ENCODE results near the gene CYYR1.

Gene CYYR1
- total RNA-seq = 0 reads per million in 3 donors

GRCh38 chr21:26572702-26573381, at the start of gene CYYR1:
Gene CYYR1 (minus strand): TSS chr21:26573286. CDS start chr21:26572940, 346 bp downstream.
- no peak for DNase-seq
- Histone ChIP-seq H3K36me3 (ENCODE audit: control insufficient read depth, insufficient read depth, low read length) (no peaks in the 10 kb centered on the region), H3K27ac (ENCODE audit: insufficient read depth, low read length, poor library complexity, severe bottlenecking) (no peak within 1 kb of the TSS), H3K27me3 (replicated peaks; ENCODE audit: control insufficient read depth, insufficient read depth, low read length, poor library complexity, severe bottlenecking) (no peaks in the 10 kb centered on the region), H3K4me1 (ENCODE audit: control insufficient read depth, insufficient read depth, low read length, poor library complexity, severe bottlenecking) (no peaks in the 10 kb centered on the region), H3K4me3 (ENCODE audit: insufficient read depth, low read depth, low read length, poor library complexity, severe bottlenecking) (no peak within 1 kb of the TSS), H3K9me3 (ENCODE audit: control insufficient read depth, low read length) (no peaks in the 10 kb centered on the region)

- Histone ChIP-seq H3K27me3 (replicated peaks; ENCODE audit: control insufficient read depth, insufficient read depth, low read length, poor library complexity, severe bottlenecking) (no peaks in the 10 kb centered on the region), H3K4me1 (ENCODE audit: control insufficient read depth, insufficient read depth, low read length, poor library complexity, severe bottlenecking) (no peaks in the 10 kb centered on the region), H3K27ac (ENCODE audit: insufficient read depth, low read length, poor library complexity, severe bottlenecking) (no peak overlapping the region), H3K4me3 (ENCODE audit: insufficient read depth, low read depth, low read length, poor library complexity, severe bottlenecking) (no peak overlapping the region), H3K9me3 (ENCODE audit: control insufficient read depth, low read length) (no peaks in the 10 kb centered on the region), H3K36me3 (ENCODE audit: control insufficient read depth, insufficient read depth, low read length) (no peaks in the 10 kb centered on the region)
- DNase-seq = no peak
Measured at GRCh38 chr21:26617176-26617575, 44.1 kb upstream of the CYYR1 start.

GRCh38 chr21:26614251-26614650, 41.2 kb upstream of the CYYR1 start:
- no peaks in the 10 kb centered on the region for H3K9me3 ChIP-seq (ENCODE audit: control insufficient read depth, low read length)
- DNase-seq = no peak
- H3K36me3 ChIP-seq (ENCODE audit: control insufficient read depth, insufficient read depth, low read length) = no peaks in the 10 kb centered on the region
- H3K27me3 ChIP-seq (replicated peaks; ENCODE audit: control insufficient read depth, insufficient read depth, low read length, poor library complexity, severe bottlenecking) = no peaks in the 10 kb centered on the region
- no peak overlapping the region for H3K4me3 ChIP-seq (ENCODE audit: insufficient read depth, low read depth, low read length, poor library complexity, severe bottlenecking)
- H3K4me1 ChIP-seq (ENCODE audit: control insufficient read depth, insufficient read depth, low read length, poor library complexity, severe bottlenecking) = no peaks in the 10 kb centered on the region
- H3K27ac ChIP-seq (ENCODE audit: insufficient read depth, low read length, poor library complexity, severe bottlenecking) = no peak overlapping the region

- H3K27me3 ChIP-seq (replicated peaks; ENCODE audit: control insufficient read depth, insufficient read depth, low read length, poor library complexity, severe bottlenecking) = no peaks in the 10 kb centered on the region
- H3K4me1 ChIP-seq (ENCODE audit: control insufficient read depth, insufficient read depth, low read length, poor library complexity, severe bottlenecking) = no peaks in the 10 kb centered on the region
- H3K9me3 ChIP-seq (ENCODE audit: control insufficient read depth, low read length) = no peaks in the 10 kb centered on the region
- no peaks in the 10 kb centered on the region for H3K36me3 ChIP-seq (ENCODE audit: control insufficient read depth, insufficient read depth, low read length)
- no peak overlapping the region for H3K27ac ChIP-seq (ENCODE audit: insufficient read depth, low read length, poor library complexity, severe bottlenecking)
- no peak overlapping the region for H3K4me3 ChIP-seq (ENCODE audit: insufficient read depth, low read depth, low read length, poor library complexity, severe bottlenecking)
- DNase-seq = no peak
Measured at GRCh38 chr21:26599261-26599660, 26.2 kb upstream of the CYYR1 start.

- Histone ChIP-seq H3K36me3 (ENCODE audit: control insufficient read depth, insufficient read depth, low read length) (no peaks in the 10 kb centered on the region), H3K27ac (ENCODE audit: insufficient read depth, low read length, poor library complexity, severe bottlenecking) (no peak overlapping the region), H3K27me3 (replicated peaks; ENCODE audit: control insufficient read depth, insufficient read depth, low read length, poor library complexity, severe bottlenecking) (no peaks in the 10 kb centered on the region), H3K9me3 (ENCODE audit: control insufficient read depth, low read length) (no peaks in the 10 kb centered on the region), H3K4me1 (ENCODE audit: control insufficient read depth, insufficient read depth, low read length, poor library complexity, severe bottlenecking) (no peaks in the 10 kb centered on the region), H3K4me3 (ENCODE audit: insufficient read depth, low read depth, low read length, poor library complexity, severe bottlenecking) (no peak overlapping the region)
- DNase-seq = no peak
Measured at GRCh38 chr21:26597981-26598380, 24.9 kb upstream of the CYYR1 start.

- DNase-seq = no peak
- Histone ChIP-seq H3K9me3 (ENCODE audit: control insufficient read depth, low read length) (no peaks in the 10 kb centered on the region), H3K36me3 (ENCODE audit: control insufficient read depth, insufficient read depth, low read length) (no peaks in the 10 kb centered on the region), H3K4me1 (ENCODE audit: control insufficient read depth, insufficient read depth, low read length, poor library complexity, severe bottlenecking) (no peaks in the 10 kb centered on the region), H3K4me3 (ENCODE audit: insufficient read depth, low read depth, low read length, poor library complexity, severe bottlenecking) (no peak overlapping the region), H3K27me3 (replicated peaks; ENCODE audit: control insufficient read depth, insufficient read depth, low read length, poor library complexity, severe bottlenecking) (no peaks in the 10 kb centered on the region), H3K27ac (ENCODE audit: insufficient read depth, low read length, poor library complexity, severe bottlenecking) (no peak overlapping the region)
Measured at GRCh38 chr21:26597031-26597430, 23.9 kb upstream of the CYYR1 start.

- Histone ChIP-seq H3K36me3 (ENCODE audit: control insufficient read depth, insufficient read depth, low read length) (no peaks in the 10 kb centered on the region), H3K27me3 (replicated peaks; ENCODE audit: control insufficient read depth, insufficient read depth, low read length, poor library complexity, severe bottlenecking) (no peaks in the 10 kb centered on the region), H3K9me3 (ENCODE audit: control insufficient read depth, low read length) (no peaks in the 10 kb centered on the region), H3K4me1 (ENCODE audit: control insufficient read depth, insufficient read depth, low read length, poor library complexity, severe bottlenecking) (no peaks in the 10 kb centered on the region), H3K27ac (ENCODE audit: insufficient read depth, low read length, poor library complexity, severe bottlenecking) (no peak overlapping the region), H3K4me3 (ENCODE audit: insufficient read depth, low read depth, low read length, poor library complexity, severe bottlenecking) (no peak overlapping the region)
- DNase-seq = no peak
Measured at GRCh38 chr21:26595971-26596370, 22.9 kb upstream of the CYYR1 start.

- H3K9me3 ChIP-seq (ENCODE audit: control insufficient read depth, low read length) = no peaks in the 10 kb centered on the region
- no peak for DNase-seq
- H3K36me3 ChIP-seq (ENCODE audit: control insufficient read depth, insufficient read depth, low read length) = no peaks in the 10 kb centered on the region
- H3K27me3 ChIP-seq (replicated peaks; ENCODE audit: control insufficient read depth, insufficient read depth, low read length, poor library complexity, severe bottlenecking) = no peaks in the 10 kb centered on the region
- no peaks in the 10 kb centered on the region for H3K4me1 ChIP-seq (ENCODE audit: control insufficient read depth, insufficient read depth, low read length, poor library complexity, severe bottlenecking)
- no peak overlapping the region for H3K27ac ChIP-seq (ENCODE audit: insufficient read depth, low read length, poor library complexity, severe bottlenecking)
- no peak overlapping the region for H3K4me3 ChIP-seq (ENCODE audit: insufficient read depth, low read depth, low read length, poor library complexity, severe bottlenecking)
Measured at GRCh38 chr21:26593800-26594199, 20.7 kb upstream of the CYYR1 start.

- no peaks in the 10 kb centered on the region for H3K36me3 ChIP-seq (ENCODE audit: control insufficient read depth, insufficient read depth, low read length)
Measured at GRCh38 chr21:26591543-26591942, 18.5 kb upstream of the CYYR1 start.

GRCh38 chr21:26588446-26588845, 15.4 kb upstream of the CYYR1 start:
- Histone ChIP-seq H3K27me3 (replicated peaks; ENCODE audit: control insufficient read depth, insufficient read depth, low read length, poor library complexity, severe bottlenecking) (no peaks in the 10 kb centered on the region), H3K27ac (ENCODE audit: insufficient read depth, low read length, poor library complexity, severe bottlenecking) (no peak overlapping the region), H3K36me3 (ENCODE audit: control insufficient read depth, insufficient read depth, low read length) (no peaks in the 10 kb centered on the region), H3K4me3 (ENCODE audit: insufficient read depth, low read depth, low read length, poor library complexity, severe bottlenecking) (no peak overlapping the region), H3K9me3 (ENCODE audit: control insufficient read depth, low read length) (no peaks in the 10 kb centered on the region), H3K4me1 (ENCODE audit: control insufficient read depth, insufficient read depth, low read length, poor library complexity, severe bottlenecking) (no peaks in the 10 kb centered on the region)
- DNase-seq = no peak

More at GRCh38 chr21:26591543-26591942, 18.5 kb upstream of the CYYR1 start:
- Histone ChIP-seq H3K27me3 (replicated peaks; ENCODE audit: control insufficient read depth, insufficient read depth, low read length, poor library complexity, severe bottlenecking) (no peaks in the 10 kb centered on the region), H3K4me3 (ENCODE audit: insufficient read depth, low read depth, low read length, poor library complexity, severe bottlenecking) (no peak overlapping the region), H3K4me1 (ENCODE audit: control insufficient read depth, insufficient read depth, low read length, poor library complexity, severe bottlenecking) (no peaks in the 10 kb centered on the region), H3K27ac (ENCODE audit: insufficient read depth, low read length, poor library complexity, severe bottlenecking) (no peak overlapping the region), H3K9me3 (ENCODE audit: control insufficient read depth, low read length) (no peaks in the 10 kb centered on the region)
- DNase-seq = no peak
